ENCODE measurements around the gene RMP24. TPM values are rescaled to one million over a fixed set of nuclear protein-coding genes. Genes with fewer than 3 reads are reported as not detected.

Gene RMP24

DNA sequence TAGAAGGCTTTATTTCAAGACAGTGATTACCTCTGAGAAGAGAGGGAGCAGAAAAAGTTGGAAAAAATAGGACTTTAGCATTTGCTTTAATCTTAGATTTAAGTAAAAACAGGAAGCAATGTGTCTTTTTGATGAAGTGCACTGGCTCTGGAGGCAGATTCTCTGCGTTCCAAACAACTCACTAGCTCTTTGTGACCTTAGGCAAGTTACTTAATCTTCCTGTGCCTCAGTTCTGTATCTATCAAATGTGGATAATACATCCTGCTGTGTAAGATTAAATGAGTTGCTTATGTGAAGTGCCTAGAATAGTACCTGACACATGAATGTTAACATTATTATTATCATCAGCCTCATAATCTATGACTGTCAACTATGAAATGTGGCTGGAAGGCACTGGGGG is 52.5 kb downstream of the RMP24 start:
- H3K4me1 ChIP-seq, result no peaks in the 10 kb centered on the region
- H3K36me3 ChIP-seq, result peaks cover 0 to 45% (median 6%) of the 10 kb centered on the region in 4 donors
- no peak overlapping the region for H3K4me3 ChIP-seq
- DNase-seq, result no peak
- no peaks in the 10 kb centered on the region for H3K27me3 ChIP-seq
- intact Hi-C loops (cut with DNase I), result no loop called here
- H3K9me3 ChIP-seq, result no peaks in the 10 kb centered on the region
- TF ChIP-seq POLR2AphosphoS5 (IDR thresholded peaks at IDR 0.05) (no peak), POLR2A (IDR thresholded peaks at IDR 0.05) (no peak), EP300 (IDR thresholded peaks at IDR 0.05) (no peak)
- TF ChIP-seq, protein P1, sequence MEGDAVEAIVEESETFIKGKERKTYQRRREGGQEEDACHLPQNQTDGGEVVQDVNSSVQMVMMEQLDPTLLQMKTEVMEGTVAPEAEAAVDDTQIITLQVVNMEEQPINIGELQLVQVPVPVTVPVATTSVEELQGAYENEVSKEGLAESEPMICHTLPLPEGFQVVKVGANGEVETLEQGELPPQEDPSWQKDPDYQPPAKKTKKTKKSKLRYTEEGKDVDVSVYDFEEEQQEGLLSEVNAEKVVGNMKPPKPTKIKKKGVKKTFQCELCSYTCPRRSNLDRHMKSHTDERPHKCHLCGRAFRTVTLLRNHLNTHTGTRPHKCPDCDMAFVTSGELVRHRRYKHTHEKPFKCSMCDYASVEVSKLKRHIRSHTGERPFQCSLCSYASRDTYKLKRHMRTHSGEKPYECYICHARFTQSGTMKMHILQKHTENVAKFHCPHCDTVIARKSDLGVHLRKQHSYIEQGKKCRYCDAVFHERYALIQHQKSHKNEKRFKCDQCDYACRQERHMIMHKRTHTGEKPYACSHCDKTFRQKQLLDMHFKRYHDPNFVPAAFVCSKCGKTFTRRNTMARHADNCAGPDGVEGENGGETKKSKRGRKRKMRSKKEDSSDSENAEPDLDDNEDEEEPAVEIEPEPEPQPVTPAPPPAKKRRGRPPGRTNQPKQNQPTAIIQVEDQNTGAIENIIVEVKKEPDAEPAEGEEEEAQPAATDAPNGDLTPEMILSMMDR (IDR thresholded peaks at IDR 0.05), result no peak
- no peak overlapping the region for H3K27ac ChIP-seq
- WGBS, 2 donors, result 52 to 83% methylated on average over 1 of the region's 1 CpG

DNA sequence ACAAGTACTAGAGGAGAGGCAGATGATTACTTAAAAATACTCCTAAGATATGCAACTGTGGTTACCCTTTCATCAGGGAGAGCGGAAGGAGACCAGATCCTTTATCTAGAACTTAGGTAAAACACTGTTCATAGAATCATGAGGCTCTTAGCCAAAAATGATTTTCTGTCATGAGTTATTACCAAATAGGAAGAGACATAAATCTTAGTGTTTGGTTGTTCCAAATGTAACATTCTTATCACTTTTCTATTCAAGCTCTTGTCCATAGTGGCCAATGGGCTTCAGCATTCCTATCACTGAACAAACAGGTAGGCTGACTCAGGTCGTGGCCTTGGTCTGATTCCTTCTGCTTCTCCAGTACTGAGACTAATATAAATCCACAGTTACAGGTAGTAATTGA is 56.4 kb downstream of the RMP24 start:
- H3K27ac ChIP-seq, result no peak overlapping the region
- intact Hi-C loops (cut with DNase I), result no loop called here
- H3K4me3 ChIP-seq, result no peak overlapping the region
- H3K9me3 ChIP-seq, result no peaks in the 10 kb centered on the region
- H3K27me3 ChIP-seq, result no peaks in the 10 kb centered on the region
- H3K4me1 ChIP-seq, result peaks cover 0 to under 1% (median 0%) of the 10 kb centered on the region in 4 donors
- TF ChIP-seq POLR2AphosphoS5 (IDR thresholded peaks at IDR 0.05) (no peak), POLR2A (IDR thresholded peaks at IDR 0.05) (no peak), EP300 (IDR thresholded peaks at IDR 0.05) (no peak)
- TF ChIP-seq, protein P1 (IDR thresholded peaks at IDR 0.05), result no peak
- WGBS, 2 donors, result 72 to 84% methylated on average over 2 of the region's 2 CpGs
- DNase-seq, result no peak
- H3K36me3 ChIP-seq, result peaks cover 7 to 53% (median 9%) of the 10 kb centered on the region in 4 donors

Small RNA genes lying within 50 kb of the gene (small RNA-seq; reads per million reads assigned to genes)
- gene MIR3929, result 0 reads per million in 3 donors

Other genes starting within 250 kb of the RMP24 start
- gene RPRD1A, start 94.9 kb downstream of the RMP24 start, total RNA-seq, result 10 to 100 TPM; 68.8 to 80.3 (median 71.8) TPM
- gene RPRD1A, start 94.9 kb downstream of the RMP24 start, polyA plus RNA-seq, result 10 to 100 TPM; 13.2 to 19.4 (median 15.7) TPM
- gene SLC39A6, start 156.7 kb downstream of the RMP24 start, total RNA-seq, result 10 to 100 TPM; 28.1 to 34.6 (median 31.8) TPM
- 10 to 100 TPM in 1 of 3 donors, 1 to 10 TPM in 2; 1.8 to 13.5 (median 3.0) TPM for gene SLC39A6, start 156.7 kb downstream of the RMP24 start, polyA plus RNA-seq
- 10 to 100 TPM; 51.7 to 77.2 (median 67.2) TPM for gene ELP2, start 157.2 kb downstream of the RMP24 start, total RNA-seq
- 10 to 100 TPM; 14.3 to 32.7 (median 21.6) TPM for gene ELP2, start 157.2 kb downstream of the RMP24 start, polyA plus RNA-seq
- gene MOCOS, start 214.8 kb downstream of the RMP24 start, total RNA-seq, result 1 to 10 TPM in 2 of 4 donors, under 1 TPM in 2; 0.49 to 1.8 (median 1.0) TPM
- gene MOCOS, start 214.8 kb downstream of the RMP24 start, polyA plus RNA-seq, result 1 to 10 TPM; 1.8 to 3.6 (median 2.5) TPM